Breast epithelium (tissue), 3 donors: Measurements from ENCODE around the gene BOK.

Experiments
- POLR2A ChIP-seq: fragments of 450-650 bp; IDR thresholded peaks from one replicate; pipeline ENCODE4 v1.6.1; 2016; ENCODE audit warnings: antibody characterized with exemption, mild to moderate bottlenecking, moderate library complexity
- TF ChIP-seq, protein P1 (sequence below), 3 donors: fragments of 450-650 bp; IDR thresholded peaks; one replicate each; pipeline ENCODE4 v1.5.1; 2016 to 2017; ENCODE audit warnings: antibody characterized with exemption in 3 of 3, mild to moderate bottlenecking in 3 of 3, moderate library complexity in 3 of 3

DNA sequence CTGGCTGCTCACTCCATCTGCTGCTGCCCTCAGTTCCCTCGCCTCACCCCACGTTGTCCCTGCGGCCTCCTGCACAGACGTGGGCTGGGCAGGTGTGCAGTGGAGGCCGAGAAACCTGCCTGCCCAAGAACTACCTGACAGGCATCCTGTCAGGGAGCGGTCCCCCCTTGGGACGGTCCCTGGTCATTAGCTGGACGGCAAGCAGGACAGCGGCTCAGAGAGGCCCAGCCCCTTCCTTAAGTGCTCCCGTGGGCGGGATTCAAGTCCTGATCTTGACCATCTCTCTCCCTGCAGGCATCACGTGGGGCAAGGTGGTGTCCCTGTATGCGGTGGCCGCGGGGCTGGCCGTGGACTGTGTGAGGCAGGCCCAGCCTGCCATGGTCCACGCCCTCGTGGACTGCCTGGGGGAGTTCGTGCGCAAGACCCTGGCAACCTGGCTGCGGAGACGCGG is 11.3 kb downstream of the BOK start:
- TF ChIP-seq POLR2A = no peak
- TF ChIP-seq, protein P1, sequence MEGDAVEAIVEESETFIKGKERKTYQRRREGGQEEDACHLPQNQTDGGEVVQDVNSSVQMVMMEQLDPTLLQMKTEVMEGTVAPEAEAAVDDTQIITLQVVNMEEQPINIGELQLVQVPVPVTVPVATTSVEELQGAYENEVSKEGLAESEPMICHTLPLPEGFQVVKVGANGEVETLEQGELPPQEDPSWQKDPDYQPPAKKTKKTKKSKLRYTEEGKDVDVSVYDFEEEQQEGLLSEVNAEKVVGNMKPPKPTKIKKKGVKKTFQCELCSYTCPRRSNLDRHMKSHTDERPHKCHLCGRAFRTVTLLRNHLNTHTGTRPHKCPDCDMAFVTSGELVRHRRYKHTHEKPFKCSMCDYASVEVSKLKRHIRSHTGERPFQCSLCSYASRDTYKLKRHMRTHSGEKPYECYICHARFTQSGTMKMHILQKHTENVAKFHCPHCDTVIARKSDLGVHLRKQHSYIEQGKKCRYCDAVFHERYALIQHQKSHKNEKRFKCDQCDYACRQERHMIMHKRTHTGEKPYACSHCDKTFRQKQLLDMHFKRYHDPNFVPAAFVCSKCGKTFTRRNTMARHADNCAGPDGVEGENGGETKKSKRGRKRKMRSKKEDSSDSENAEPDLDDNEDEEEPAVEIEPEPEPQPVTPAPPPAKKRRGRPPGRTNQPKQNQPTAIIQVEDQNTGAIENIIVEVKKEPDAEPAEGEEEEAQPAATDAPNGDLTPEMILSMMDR (IDR thresholded peaks at IDR 0.05) = no peak
